Esophagus muscularis mucosa (tissue), 3 donors: ENCODE data around the gene PLGRKT.

Source experiments
- POLR2A ChIP-seq: fragments of 450-650 bp; IDR thresholded peaks from one replicate; pipeline ENCODE4 v1.6.1; 2017; ENCODE audit warnings: antibody characterized with exemption, moderate library complexity, mild to moderate bottlenecking, low read depth
- POLR2AphosphoS5 ChIP-seq, 2 donors: sonication (generic); formaldehyde crosslinking; IDR thresholded peaks; one replicate each; pipeline ENCODE4 v1.6.1; 2017; ENCODE audit warnings: antibody characterized with exemption in 2 of 2
- TF ChIP-seq, protein P1 (sequence below), 3 experiments: fragments of 200-600 bp in 2 of 3; fragments of 450-650 bp in 1 of 3; sonication (generic) in 2 of 3; IDR thresholded peaks; one replicate each; pipeline ENCODE4 v1.5.1; 2017 to 2019; ENCODE audit warnings: antibody characterized with exemption in 3 of 3, mild to moderate bottlenecking in 2 of 3, moderate library complexity in 1 of 3

GRCh38 chr9:5460157-5460556 is 22.4 kb upstream of the PLGRKT start:
- TF ChIP-seq POLR2A (no peak), POLR2AphosphoS5 (IDR thresholded peaks at IDR 0.05) (no peak)
- TF ChIP-seq, protein P1, sequence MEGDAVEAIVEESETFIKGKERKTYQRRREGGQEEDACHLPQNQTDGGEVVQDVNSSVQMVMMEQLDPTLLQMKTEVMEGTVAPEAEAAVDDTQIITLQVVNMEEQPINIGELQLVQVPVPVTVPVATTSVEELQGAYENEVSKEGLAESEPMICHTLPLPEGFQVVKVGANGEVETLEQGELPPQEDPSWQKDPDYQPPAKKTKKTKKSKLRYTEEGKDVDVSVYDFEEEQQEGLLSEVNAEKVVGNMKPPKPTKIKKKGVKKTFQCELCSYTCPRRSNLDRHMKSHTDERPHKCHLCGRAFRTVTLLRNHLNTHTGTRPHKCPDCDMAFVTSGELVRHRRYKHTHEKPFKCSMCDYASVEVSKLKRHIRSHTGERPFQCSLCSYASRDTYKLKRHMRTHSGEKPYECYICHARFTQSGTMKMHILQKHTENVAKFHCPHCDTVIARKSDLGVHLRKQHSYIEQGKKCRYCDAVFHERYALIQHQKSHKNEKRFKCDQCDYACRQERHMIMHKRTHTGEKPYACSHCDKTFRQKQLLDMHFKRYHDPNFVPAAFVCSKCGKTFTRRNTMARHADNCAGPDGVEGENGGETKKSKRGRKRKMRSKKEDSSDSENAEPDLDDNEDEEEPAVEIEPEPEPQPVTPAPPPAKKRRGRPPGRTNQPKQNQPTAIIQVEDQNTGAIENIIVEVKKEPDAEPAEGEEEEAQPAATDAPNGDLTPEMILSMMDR (IDR thresholded peaks at IDR 0.05) = no peak
